ENCODE measurements around the gene WFS1. TPM values are rescaled to one million over a fixed set of nuclear protein-coding genes. Genes with fewer than 3 reads are reported as not detected.

The WFS1 gene
- total and polyA plus RNA-seq, 2 experiments from 2014 or later, result 36.1 to 43.1 TPM

DNA sequence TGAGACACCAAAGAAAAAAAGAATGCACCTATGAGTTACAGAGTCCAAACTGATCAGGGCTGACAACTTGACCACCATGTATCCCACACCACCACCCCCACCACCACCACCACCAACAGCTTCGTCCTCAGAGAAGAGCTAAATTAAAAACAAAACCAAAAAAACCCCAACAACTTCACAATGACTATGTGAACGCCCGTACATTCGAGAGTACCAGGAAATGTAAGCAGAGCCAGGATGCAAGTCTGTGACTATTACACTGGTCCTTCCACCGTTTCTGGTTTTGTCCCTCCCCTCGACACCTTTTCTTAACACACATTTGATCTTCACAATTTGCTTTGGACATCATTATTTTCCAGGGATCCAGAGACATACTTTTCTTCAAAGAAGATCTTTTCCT is 51.0 kb downstream of the WFS1 start:
- no peak for TF ChIP-seq EZH2 (IDR thresholded peaks at IDR 0.05; ENCODE audit: borderline replicate concordance)
- no peak for TF ChIP-seq EZH2phosphoT487 (IDR thresholded peaks at IDR 0.05; ENCODE audit: low read depth, severe bottlenecking, unreplicated experiment)
- TF ChIP-seq, protein P1, sequence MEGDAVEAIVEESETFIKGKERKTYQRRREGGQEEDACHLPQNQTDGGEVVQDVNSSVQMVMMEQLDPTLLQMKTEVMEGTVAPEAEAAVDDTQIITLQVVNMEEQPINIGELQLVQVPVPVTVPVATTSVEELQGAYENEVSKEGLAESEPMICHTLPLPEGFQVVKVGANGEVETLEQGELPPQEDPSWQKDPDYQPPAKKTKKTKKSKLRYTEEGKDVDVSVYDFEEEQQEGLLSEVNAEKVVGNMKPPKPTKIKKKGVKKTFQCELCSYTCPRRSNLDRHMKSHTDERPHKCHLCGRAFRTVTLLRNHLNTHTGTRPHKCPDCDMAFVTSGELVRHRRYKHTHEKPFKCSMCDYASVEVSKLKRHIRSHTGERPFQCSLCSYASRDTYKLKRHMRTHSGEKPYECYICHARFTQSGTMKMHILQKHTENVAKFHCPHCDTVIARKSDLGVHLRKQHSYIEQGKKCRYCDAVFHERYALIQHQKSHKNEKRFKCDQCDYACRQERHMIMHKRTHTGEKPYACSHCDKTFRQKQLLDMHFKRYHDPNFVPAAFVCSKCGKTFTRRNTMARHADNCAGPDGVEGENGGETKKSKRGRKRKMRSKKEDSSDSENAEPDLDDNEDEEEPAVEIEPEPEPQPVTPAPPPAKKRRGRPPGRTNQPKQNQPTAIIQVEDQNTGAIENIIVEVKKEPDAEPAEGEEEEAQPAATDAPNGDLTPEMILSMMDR (IDR thresholded peaks at IDR 0.05; ENCODE audit: poor library complexity), result no peak
- Histone ChIP-seq H3K27ac (no peak overlapping the region), H3K4me3 (no peak overlapping the region), H3K4me2 (no peak overlapping the region), H3K9me2 (replicated peaks; ENCODE audit: insufficient read depth) (no peaks in the 10 kb centered on the region), H2AFZ (no peak overlapping the region), H3K36me3 (replicated peaks; ENCODE audit: insufficient read depth, low read depth) (no peaks in the 10 kb centered on the region), H4K20me1 (ENCODE audit: insufficient read depth, poor library complexity, severe bottlenecking) (no peaks in the 10 kb centered on the region), H3K27me3 (no peaks in the 10 kb centered on the region), H3K4me1 (ENCODE audit: insufficient read depth) (no peaks in the 10 kb centered on the region), H3K79me2 (no peaks in the 10 kb centered on the region), H3K9me3 (ENCODE audit: low read depth) (no peaks in the 10 kb centered on the region)
- DNase-seq (ENCODE audit: low spot score), result no peak
- 89% methylated on average over 6 of the region's 6 CpGs for WGBS (ENCODE audit: low lambda C conversion rate, missing lambda C conversion rate)

DNA sequence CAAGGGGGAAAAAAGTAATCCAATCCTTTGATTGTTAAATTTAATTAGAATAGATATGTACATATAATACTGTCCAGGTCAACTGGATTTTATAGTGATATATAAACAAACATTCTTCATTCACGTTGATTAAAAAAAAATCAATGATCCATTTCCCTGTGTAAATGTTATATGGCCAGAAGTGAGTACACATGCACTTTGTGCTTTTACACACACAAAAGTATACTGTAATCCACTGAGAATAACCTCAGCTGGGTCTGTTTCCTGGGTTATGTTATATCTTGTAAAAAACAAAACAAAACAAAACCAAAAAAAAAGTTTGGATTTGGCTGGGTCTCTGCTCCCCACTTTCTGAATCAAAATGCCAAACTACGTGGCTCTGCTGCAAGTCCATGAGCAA is 51.7 kb downstream of the WFS1 start:
- Histone ChIP-seq H3K79me2 (no peaks in the 10 kb centered on the region), H3K9me3 (ENCODE audit: low read depth) (no peaks in the 10 kb centered on the region), H3K4me3 (no peak overlapping the region), H3K4me2 (no peak overlapping the region), H4K20me1 (ENCODE audit: insufficient read depth, poor library complexity, severe bottlenecking) (no peaks in the 10 kb centered on the region), H3K9me2 (replicated peaks; ENCODE audit: insufficient read depth) (no peaks in the 10 kb centered on the region), H3K27me3 (no peaks in the 10 kb centered on the region), H3K27ac (no peak overlapping the region), H2AFZ (no peak overlapping the region), H3K4me1 (ENCODE audit: insufficient read depth) (no peaks in the 10 kb centered on the region), H3K36me3 (replicated peaks; ENCODE audit: insufficient read depth, low read depth) (no peaks in the 10 kb centered on the region)
- DNase-seq (ENCODE audit: low spot score), result no peak
- WGBS (ENCODE audit: low lambda C conversion rate, missing lambda C conversion rate), result 73% methylated on average over 2 of the region's 2 CpGs
- TF ChIP-seq EZH2 (IDR thresholded peaks at IDR 0.05; ENCODE audit: borderline replicate concordance) (no peak), EZH2phosphoT487 (IDR thresholded peaks at IDR 0.05; ENCODE audit: low read depth, severe bottlenecking, unreplicated experiment) (no peak)
- TF ChIP-seq, protein P1 (IDR thresholded peaks at IDR 0.05; ENCODE audit: poor library complexity), result no peak

DNA sequence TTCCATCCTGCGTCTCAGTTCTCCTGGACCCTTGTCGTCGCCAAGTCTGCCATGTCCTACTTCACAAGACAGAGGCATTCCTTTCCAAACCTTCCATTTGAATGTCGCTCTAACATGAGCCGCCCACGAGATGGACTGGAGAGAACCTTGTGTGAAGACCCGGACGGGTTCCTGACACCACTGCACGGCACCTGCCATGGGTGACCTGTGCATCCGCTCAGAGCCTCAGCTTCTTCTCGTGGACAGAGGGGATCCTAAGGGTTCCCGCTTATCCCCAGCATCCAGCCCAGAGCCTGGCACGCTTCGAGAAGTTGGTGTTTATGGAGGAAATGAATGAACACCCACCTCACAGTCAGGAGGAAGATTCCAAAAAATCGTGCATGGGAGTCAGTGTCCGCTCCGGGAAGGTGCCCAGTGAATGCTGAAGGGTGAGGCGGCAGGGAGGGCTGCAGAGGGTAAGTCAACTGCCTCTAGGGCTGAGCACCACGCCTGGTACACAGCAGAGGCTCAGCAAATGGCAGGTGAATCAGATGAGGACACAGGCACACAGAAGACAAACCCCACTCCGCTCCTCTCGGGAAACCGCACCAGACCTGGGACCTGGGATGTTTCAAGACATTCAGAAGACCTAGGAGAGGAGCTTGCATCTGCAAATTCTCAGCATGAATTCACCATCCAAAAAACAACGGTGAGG is 52.6 kb downstream of the WFS1 start:
- Histone ChIP-seq H3K9me2 (replicated peaks; ENCODE audit: insufficient read depth) (no peaks in the 10 kb centered on the region), H3K36me3 (replicated peaks; ENCODE audit: insufficient read depth, low read depth) (no peaks in the 10 kb centered on the region), H3K27ac (no peak overlapping the region), H2AFZ (no peak overlapping the region), H3K4me3 (no peak overlapping the region), H3K79me2 (no peaks in the 10 kb centered on the region), H4K20me1 (ENCODE audit: insufficient read depth, poor library complexity, severe bottlenecking) (no peaks in the 10 kb centered on the region), H3K27me3 (no peaks in the 10 kb centered on the region), H3K9me3 (ENCODE audit: low read depth) (no peaks in the 10 kb centered on the region), H3K4me1 (ENCODE audit: insufficient read depth) (no peaks in the 10 kb centered on the region), H3K4me2 (no peak overlapping the region)
- TF ChIP-seq EZH2phosphoT487 (IDR thresholded peaks at IDR 0.05; ENCODE audit: low read depth, severe bottlenecking, unreplicated experiment) (no peak), EZH2 (IDR thresholded peaks at IDR 0.05; ENCODE audit: borderline replicate concordance) (no peak)
- TF ChIP-seq, protein P1 (IDR thresholded peaks at IDR 0.05; ENCODE audit: poor library complexity), result no peak
- WGBS (ENCODE audit: low lambda C conversion rate, missing lambda C conversion rate), result 93% methylated on average over 21 of the region's 23 CpGs
- no peak for DNase-seq (ENCODE audit: low spot score)
